Measurements from ENCODE around the gene SPATA21.
A peak's percentile ranks its signal among the peaks of the same experiment; 100 is the strongest.

Gene SPATA21

GRCh38 chr1:16451841-16452528 lies 14.8 kb upstream of the SPATA21 start:
- DNase-seq (ENCODE audit: low read depth, low spot score), result no peak

- no peak for DNase-seq (ENCODE audit: low read depth, low spot score)
Observed at GRCh38 chr1:16450863-16451481, 13.7 kb upstream of the SPATA21 start.

- no peak for DNase-seq (ENCODE audit: low read depth, low spot score)
Observed at GRCh38 chr1:16449666-16450065, 12.4 kb upstream of the SPATA21 start.

GRCh38 chr1:16449065-16449464 lies 11.8 kb upstream of the SPATA21 start:
- DNase-seq (ENCODE audit: low read depth, low spot score), result no peak

- no peak for DNase-seq (ENCODE audit: low read depth, low spot score)
Observed at GRCh38 chr1:16447641-16448040, 10.4 kb upstream of the SPATA21 start.

GRCh38 chr1:16446116-16446515 lies 8.9 kb upstream of the SPATA21 start:
- DNase-seq (ENCODE audit: low read depth, low spot score), result no peak

GRCh38 chr1:16445052-16445451 lies 7.8 kb upstream of the SPATA21 start:
- DNase-seq (ENCODE audit: low read depth, low spot score), result no peak

GRCh38 chr1:16443975-16444770 lies 6.9 kb upstream of the SPATA21 start:
- DNase-seq (ENCODE audit: low read depth, low spot score), result no peak

GRCh38 chr1:16442941-16443340 lies 5.7 kb upstream of the SPATA21 start:
- no peak for DNase-seq (ENCODE audit: low read depth, low spot score)

- no peak for DNase-seq (ENCODE audit: low read depth, low spot score)
Observed at GRCh38 chr1:16442265-16442664, 5.0 kb upstream of the SPATA21 start.

GRCh38 chr1:16441282-16441665 lies 4.0 kb upstream of the SPATA21 start:
- no peak for DNase-seq (ENCODE audit: low read depth, low spot score)

GRCh38 chr1:16440470-16441281 lies 3.5 kb upstream of the SPATA21 start, which contains the start of gene NECAP2:
Gene NECAP2 (plus strand): TSS chr1:16440724. CDS start chr1:16440762, 38 bp downstream.
- DNase-seq (ENCODE audit: low read depth, low spot score), result peak; percentile 99

GRCh38 chr1:16440131-16440469 lies 2.9 kb upstream of the SPATA21 start:
- DNase-seq (ENCODE audit: low read depth, low spot score), result no peak

GRCh38 chr1:16438924-16439323 lies 1.7 kb upstream of the SPATA21 start:
- no peak for DNase-seq (ENCODE audit: low read depth, low spot score)

GRCh38 chr1:16438516-16438915 lies 1.3 kb upstream of the SPATA21 start:
- no peak for DNase-seq (ENCODE audit: low read depth, low spot score)

GRCh38 chr1:16434501-16434900 lies 2.7 kb downstream of the SPATA21 start:
- no peak for DNase-seq (ENCODE audit: low read depth, low spot score)

GRCh38 chr1:16434007-16434406 lies 3.2 kb downstream of the SPATA21 start:
- no peak for DNase-seq (ENCODE audit: low read depth, low spot score)

- no peak for DNase-seq (ENCODE audit: low read depth, low spot score)
Observed at GRCh38 chr1:16433030-16433429, 4.2 kb downstream of the SPATA21 start.

- peak; percentile 32 for DNase-seq (ENCODE audit: low read depth, low spot score)
Observed at GRCh38 chr1:16430606-16431005, 6.6 kb downstream of the SPATA21 start.

- DNase-seq (ENCODE audit: low read depth, low spot score), result no peak
Observed at GRCh38 chr1:16425125-16426025, 11.8 kb downstream of the SPATA21 start.

- DNase-seq (ENCODE audit: low read depth, low spot score), result no peak
Observed at GRCh38 chr1:16422041-16422440, 15.2 kb downstream of the SPATA21 start.
